Chondrocyte (in vitro differentiated cells): ENCODE data around the gene ENTPD2. TPM values are rescaled to one million over a fixed set of nuclear protein-coding genes. Genes with fewer than 3 reads are reported as not detected.
A peak's percentile ranks its signal among the peaks of the same experiment; 100 is the strongest.

Experiments
- DNase-seq: peaks from one replicate; pipeline ENCODE4 v3.0.0; 2021; ENCODE audit warnings: mixed read lengths, low spot score
- H3K27ac Mint-ChIP-seq: one replicate; pipeline ENCODE4 v1.8.0; 2021; ENCODE audit warnings: mild to moderate bottlenecking, moderate library complexity, mixed read lengths; ENCODE audit not compliant: unreplicated experiment
- H3K27me3 Mint-ChIP-seq: 2 replicates; pipeline ENCODE4 v1.8.0; 2021; ENCODE audit warnings: low read depth, mixed read lengths
- H3K36me3 Mint-ChIP-seq: 2 replicates; pipeline ENCODE4 v1.8.0; 2021; ENCODE audit warnings: low read depth, mixed read lengths
- H3K4me1 Mint-ChIP-seq: 2 replicates; pipeline ENCODE4 v1.8.0; 2021; ENCODE audit warnings: low read depth, mild to moderate bottlenecking, mixed read lengths
- H3K4me3 Mint-ChIP-seq: one replicate; pipeline ENCODE4 v1.8.0; 2021; ENCODE audit warnings: mild to moderate bottlenecking, moderate library complexity, mixed read lengths; ENCODE audit not compliant: unreplicated experiment
- H3K9me3 Mint-ChIP-seq: 2 replicates; pipeline ENCODE4 v1.8.0; 2021; ENCODE audit warnings: low read depth, mixed read lengths
- CTCF ChIP-seq: fragments of 200-600 bp; sonication (generic); IDR thresholded peaks from 2 replicates; pipeline ENCODE4 v1.5.0; 2021; ENCODE audit warnings: antibody characterized with exemption, mild to moderate bottlenecking, moderate library complexity
- total RNA-seq: library from RNA; stranded (reverse); gene quantifications from 3 replicates; pipeline ENCODE4 v1.2.1, GENCODE V29; 2021

Gene ENTPD2
- total RNA-seq, 1 donor from 2014 or later = 0.15 TPM

DNA sequence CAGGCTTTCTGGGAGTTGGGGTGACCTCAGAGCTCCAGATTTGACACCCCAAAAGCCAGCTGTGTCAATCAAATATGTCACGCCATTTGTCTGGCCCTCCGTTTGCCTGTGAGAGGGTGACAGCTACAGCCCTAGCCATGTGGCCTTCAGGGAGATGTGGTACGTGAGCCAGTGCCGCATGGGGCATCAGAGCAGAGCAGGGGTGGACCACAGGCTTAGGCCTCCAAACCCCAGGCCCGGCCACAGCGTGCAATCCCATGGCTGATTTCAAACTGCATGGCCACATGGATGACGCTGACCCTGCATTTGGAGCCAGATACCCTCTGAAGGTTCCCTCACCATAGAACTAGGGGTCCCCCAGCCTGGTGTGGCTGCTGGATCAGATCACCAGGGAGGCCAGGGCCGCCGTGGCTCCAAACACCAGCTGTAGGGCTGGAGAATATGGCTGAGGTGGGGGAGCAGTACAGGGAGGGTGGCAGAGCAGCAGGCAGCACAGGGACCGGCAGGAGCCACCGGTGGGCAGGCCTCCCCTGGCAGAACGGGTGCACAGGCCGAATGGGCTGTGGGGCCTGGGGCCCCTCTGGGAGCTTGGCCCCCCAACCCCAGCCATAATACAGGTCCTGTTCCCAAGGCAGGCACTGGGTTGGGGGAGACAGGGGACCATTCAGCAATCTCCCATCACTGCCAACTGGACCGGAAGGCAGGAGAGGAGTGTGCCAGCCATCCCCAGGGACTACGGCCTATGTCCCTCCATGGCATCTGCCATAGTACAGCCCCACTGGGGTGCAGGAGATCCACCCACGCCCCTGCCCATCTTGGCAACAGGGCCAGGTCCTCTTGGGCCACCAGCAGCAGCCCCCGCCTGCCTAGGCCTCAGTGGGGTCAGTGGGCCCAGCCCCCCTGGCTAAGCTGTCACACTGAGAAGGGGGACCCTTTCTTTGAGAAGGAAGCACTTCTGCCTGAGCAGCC, 15.0 kb upstream of the ENTPD2 start:
- no peaks in the 10 kb centered on the region for H3K9me3 Mint-ChIP-seq

GRCh38 chr9:137067860-137068538, 14.1 kb upstream of the ENTPD2 start:
- Mint-ChIP-seq H3K27me3 (no peaks in the 10 kb centered on the region), H3K4me1 (peaks cover 15% of the 10 kb centered on the region), H3K4me3 (no peak overlapping the region), H3K9me3 (no peaks in the 10 kb centered on the region), H3K36me3 (no peaks in the 10 kb centered on the region), H3K27ac (no peak overlapping the region)
- DNase-seq = no peak
- peak; percentile 86 for TF ChIP-seq CTCF

More for the DNA sequence above, 15.0 kb upstream of the ENTPD2 start:
- no peak for DNase-seq
- TF ChIP-seq CTCF = no peak
- no peak overlapping the region for H3K4me3 Mint-ChIP-seq
- no peaks in the 10 kb centered on the region for H3K27me3 Mint-ChIP-seq
- H3K27ac Mint-ChIP-seq = no peak overlapping the region
- peaks cover 15% of the 10 kb centered on the region for H3K4me1 Mint-ChIP-seq
- H3K36me3 Mint-ChIP-seq = no peaks in the 10 kb centered on the region

GRCh38 chr9:137066096-137066861, 12.4 kb upstream of the ENTPD2 start:
- H3K4me3 Mint-ChIP-seq = no peak overlapping the region
- no peak for TF ChIP-seq CTCF
- no peaks in the 10 kb centered on the region for H3K9me3 Mint-ChIP-seq
- H3K4me1 Mint-ChIP-seq = peaks cover 14% of the 10 kb centered on the region
- H3K27ac Mint-ChIP-seq = no peak overlapping the region
- no peak for DNase-seq
- no peaks in the 10 kb centered on the region for H3K36me3 Mint-ChIP-seq
- H3K27me3 Mint-ChIP-seq = no peaks in the 10 kb centered on the region

GRCh38 chr9:137065336-137065967, 11.6 kb upstream of the ENTPD2 start:
- H3K4me3 Mint-ChIP-seq = no peak overlapping the region
- H3K4me1 Mint-ChIP-seq = peaks cover 6% of the 10 kb centered on the region
- no peak for DNase-seq
- H3K36me3 Mint-ChIP-seq = no peaks in the 10 kb centered on the region
- no peaks in the 10 kb centered on the region for H3K9me3 Mint-ChIP-seq
- no peak for TF ChIP-seq CTCF
- H3K27ac Mint-ChIP-seq = no peak overlapping the region
- H3K27me3 Mint-ChIP-seq = no peaks in the 10 kb centered on the region
